Astrocyte (in vitro differentiated cells and primary cell): ENCODE measurements around the gene GAMT. TPM values are rescaled to one million over a fixed set of nuclear protein-coding genes. Genes with fewer than 3 reads are reported as not detected.
A peak's percentile ranks its signal among the peaks of the same experiment; 100 is the strongest.

Experiments
- DNase-seq: peaks from one replicate; pipeline ENCODE4 v3.0.0-alpha.2; 2010; ENCODE audit warnings: low read depth
- FAIRE-seq: peaks from 2 replicates; lab custom pipeline; 2011; peaks lifted over from hg19 to GRCh38; lab: Jason Lieb, UNC
- H2AFZ ChIP-seq: 2 replicates; pipeline ENCODE4 v1.6.0; 2012; ENCODE audit warnings: low read depth, low read length, inconsistent platforms
- H3K27ac ChIP-seq: 2 replicates; pipeline ENCODE4 v1.5.1; 2011; ENCODE audit warnings: low read depth, low read length, inconsistent platforms
- H3K27me3 ChIP-seq: 2 replicates; pipeline ENCODE4 v1.6.0; 2011; ENCODE audit warnings: low read length, inconsistent platforms; ENCODE audit not compliant: insufficient read depth
- H3K36me3 ChIP-seq: 2 replicates; pipeline ENCODE4 v1.5.1; 2011; ENCODE audit warnings: low read length, inconsistent platforms; ENCODE audit not compliant: insufficient read depth
- H3K4me1 ChIP-seq: 2 replicates; pipeline ENCODE4 v1.5.1; 2011; ENCODE audit warnings: low read length, inconsistent platforms; ENCODE audit not compliant: insufficient read depth
- H3K4me2 ChIP-seq: 2 replicates; pipeline ENCODE4 v1.6.0; 2012; ENCODE audit warnings: low read length, inconsistent platforms
- H3K4me3 ChIP-seq: 2 replicates; pipeline ENCODE4 v1.5.1; 2011; ENCODE audit warnings: low read depth, mild to moderate bottlenecking, low read length, inconsistent platforms; ENCODE audit not compliant: insufficient read depth
- H3K79me2 ChIP-seq: 2 replicates; pipeline ENCODE4 v1.6.0; 2012; ENCODE audit warnings: mild to moderate bottlenecking, low read length, inconsistent platforms; ENCODE audit not compliant: insufficient read depth
- H3K9ac ChIP-seq: 2 replicates; pipeline ENCODE4 v1.6.0; 2012; ENCODE audit warnings: mild to moderate bottlenecking, low read length, inconsistent platforms
- H3K9me3 ChIP-seq: 2 replicates; pipeline ENCODE4 v1.5.1; 2012; ENCODE audit warnings: low read depth, mild to moderate bottlenecking, low read length, inconsistent platforms; ENCODE audit not compliant: insufficient read depth
- H4K20me1 ChIP-seq: 2 replicates; pipeline ENCODE4 v1.6.0; 2012; ENCODE audit warnings: low read length, inconsistent platforms; ENCODE audit not compliant: insufficient read depth
- H3K27ac Mint-ChIP-seq: one replicate; pipeline ENCODE4 v1.8.0; 2021; ENCODE audit warnings: mild to moderate bottlenecking, mixed read lengths; ENCODE audit not compliant: unreplicated experiment
- H3K27me3 Mint-ChIP-seq: one replicate; pipeline ENCODE4 v1.8.0; 2021; ENCODE audit warnings: low read depth, mixed read lengths; ENCODE audit not compliant: unreplicated experiment
- H3K36me3 Mint-ChIP-seq: one replicate; pipeline ENCODE4 v1.8.0; 2021; ENCODE audit warnings: low read depth, mixed read lengths; ENCODE audit not compliant: unreplicated experiment
- H3K4me1 Mint-ChIP-seq: one replicate; pipeline ENCODE4 v1.8.0; 2021; ENCODE audit warnings: low read depth, mixed read lengths; ENCODE audit not compliant: unreplicated experiment
- H3K4me3 Mint-ChIP-seq: one replicate; pipeline ENCODE4 v1.8.0; 2021; ENCODE audit warnings: mild to moderate bottlenecking, moderate library complexity, mixed read lengths; ENCODE audit not compliant: unreplicated experiment
- H3K9me3 Mint-ChIP-seq: one replicate; pipeline ENCODE4 v1.8.0; 2021; ENCODE audit warnings: mild to moderate bottlenecking, mixed read lengths; ENCODE audit not compliant: unreplicated experiment
- CTCF ChIP-seq: IDR thresholded peaks from 2 replicates; pipeline ENCODE4 v1.5.1; 2011; ENCODE audit warnings: low read depth, mild to moderate bottlenecking, inconsistent platforms, low read length, moderate library complexity; ENCODE audit not compliant: insufficient read depth
- EZH2 ChIP-seq: IDR thresholded peaks from 2 replicates; pipeline ENCODE4 v1.6.1; 2012; ENCODE audit warnings: mild to moderate bottlenecking, low read length, inconsistent platforms; ENCODE audit not compliant: insufficient read depth
- total RNA-seq: library from RNA; stranded (reverse); gene quantifications from 2 replicates; pipeline ENCODE4 v1.2.1, GENCODE V29; 2021

GAMT gene
- total RNA-seq, 1 donor from 2014 or later: 35.9 TPM

GRCh38 chr19:1373042-1373533, 28.3 kb downstream of the GAMT start:
- Histone ChIP-seq H3K4me2 (peak overlapping the region; percentile 37), H3K9me3 (no peaks in the 10 kb centered on the region), H3K27ac (no peak overlapping the region), H3K9ac (peak overlapping the region; percentile 20), H3K4me1 (peaks cover 19% of the 10 kb centered on the region), H3K4me3 (no peak overlapping the region), H4K20me1 (peaks cover 18% of the 10 kb centered on the region), H2AFZ (no peak overlapping the region), H3K27me3 (no peaks in the 10 kb centered on the region), H3K36me3 (peaks cover 7% of the 10 kb centered on the region), H3K79me2 (no peaks in the 10 kb centered on the region)
- H3K9me3 Mint-ChIP-seq: no peaks in the 10 kb centered on the region
- no peak overlapping the region for H3K27ac Mint-ChIP-seq
- TF ChIP-seq CTCF (no peak), EZH2 (no peak)
- no peak for DNase-seq
- H3K27me3 Mint-ChIP-seq: no peaks in the 10 kb centered on the region
- H3K4me3 Mint-ChIP-seq: no peak overlapping the region
- H3K4me1 Mint-ChIP-seq: no peaks in the 10 kb centered on the region
- no peak for FAIRE-seq
- peaks cover 15% of the 10 kb centered on the region for H3K36me3 Mint-ChIP-seq

- H3K36me3 ChIP-seq: peaks cover 12% of the 10 kb centered on the region
- no peak overlapping the region for H3K27ac ChIP-seq
- H3K36me3 Mint-ChIP-seq: peaks cover 9% of the 10 kb centered on the region
- peaks cover 19% of the 10 kb centered on the region for H3K4me1 ChIP-seq
- H2AFZ ChIP-seq: no peak overlapping the region
- DNase-seq: no peak
- H3K4me3 ChIP-seq: no peak overlapping the region
- no peaks in the 10 kb centered on the region for H3K9me3 Mint-ChIP-seq
- FAIRE-seq: no peak
- peaks cover 5% of the 10 kb centered on the region for H4K20me1 ChIP-seq
- H3K9ac ChIP-seq: no peak overlapping the region
- no peak overlapping the region for H3K4me2 ChIP-seq
- TF ChIP-seq CTCF: no peak
- TF ChIP-seq EZH2: no peak
- H3K9me3 ChIP-seq: no peaks in the 10 kb centered on the region
- H3K79me2 ChIP-seq: peaks cover 2% of the 10 kb centered on the region
- no peaks in the 10 kb centered on the region for H3K27me3 Mint-ChIP-seq
- no peaks in the 10 kb centered on the region for H3K4me1 Mint-ChIP-seq
- H3K4me3 Mint-ChIP-seq: no peak overlapping the region
- H3K27ac Mint-ChIP-seq: no peak overlapping the region
- no peaks in the 10 kb centered on the region for H3K27me3 ChIP-seq
These were observed 30.6 kb downstream of the GAMT start for GRCh38 chr19:1370579-1371361.
